ENCODE data around the gene DPP6. TPM values are rescaled to one million over a fixed set of nuclear protein-coding genes. Genes with fewer than 3 reads are reported as not detected.

Gene DPP6
- total RNA-seq, 1 donor from 2014 or later: 1.4 TPM

DNA sequence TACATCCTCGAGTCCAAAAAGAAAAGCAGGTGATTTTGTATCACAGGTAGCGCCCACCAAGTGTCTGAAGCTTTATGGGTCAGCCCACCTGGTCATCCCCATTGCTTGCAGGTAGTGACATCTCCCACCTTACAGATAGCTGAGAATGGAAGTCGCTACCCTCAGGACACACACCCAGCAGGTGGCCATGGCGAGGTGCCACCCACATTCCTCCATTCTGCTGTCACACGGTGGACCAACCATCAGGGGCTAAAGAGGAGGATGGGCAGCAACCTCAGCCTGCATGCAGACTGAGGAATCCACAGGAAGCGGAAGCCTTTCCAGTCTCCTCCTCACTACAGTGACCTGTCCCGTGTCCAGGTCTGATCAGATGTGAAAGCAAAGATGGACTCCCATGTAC, 787.9 kb downstream of the DPP6 start:
- no peaks in the 10 kb centered on the region for H3K9me3 Mint-ChIP-seq (ENCODE audit: unreplicated experiment)
- H3K4me3 Mint-ChIP-seq (ENCODE audit: unreplicated experiment): no peak overlapping the region
- peaks cover 4% of the 10 kb centered on the region for H3K36me3 Mint-ChIP-seq (ENCODE audit: low read depth, unreplicated experiment)
- TF ChIP-seq, protein P1, sequence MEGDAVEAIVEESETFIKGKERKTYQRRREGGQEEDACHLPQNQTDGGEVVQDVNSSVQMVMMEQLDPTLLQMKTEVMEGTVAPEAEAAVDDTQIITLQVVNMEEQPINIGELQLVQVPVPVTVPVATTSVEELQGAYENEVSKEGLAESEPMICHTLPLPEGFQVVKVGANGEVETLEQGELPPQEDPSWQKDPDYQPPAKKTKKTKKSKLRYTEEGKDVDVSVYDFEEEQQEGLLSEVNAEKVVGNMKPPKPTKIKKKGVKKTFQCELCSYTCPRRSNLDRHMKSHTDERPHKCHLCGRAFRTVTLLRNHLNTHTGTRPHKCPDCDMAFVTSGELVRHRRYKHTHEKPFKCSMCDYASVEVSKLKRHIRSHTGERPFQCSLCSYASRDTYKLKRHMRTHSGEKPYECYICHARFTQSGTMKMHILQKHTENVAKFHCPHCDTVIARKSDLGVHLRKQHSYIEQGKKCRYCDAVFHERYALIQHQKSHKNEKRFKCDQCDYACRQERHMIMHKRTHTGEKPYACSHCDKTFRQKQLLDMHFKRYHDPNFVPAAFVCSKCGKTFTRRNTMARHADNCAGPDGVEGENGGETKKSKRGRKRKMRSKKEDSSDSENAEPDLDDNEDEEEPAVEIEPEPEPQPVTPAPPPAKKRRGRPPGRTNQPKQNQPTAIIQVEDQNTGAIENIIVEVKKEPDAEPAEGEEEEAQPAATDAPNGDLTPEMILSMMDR (IDR thresholded peaks at IDR 0.05; ENCODE audit: unreplicated experiment): no peak
- H3K4me1 Mint-ChIP-seq (ENCODE audit: unreplicated experiment): peaks cover 29% of the 10 kb centered on the region
- DNase-seq (ENCODE audit: low spot score): no peak
- peaks cover 14% of the 10 kb centered on the region for H3K27me3 Mint-ChIP-seq (ENCODE audit: unreplicated experiment)
- no peak overlapping the region for H3K27ac Mint-ChIP-seq (ENCODE audit: unreplicated experiment)

GRCh38 chr7:154841731-154842331, 789.6 kb downstream of the DPP6 start:
- Mint-ChIP-seq H3K4me1 (ENCODE audit: unreplicated experiment) (peaks cover 34% of the 10 kb centered on the region), H3K4me3 (ENCODE audit: unreplicated experiment) (no peak overlapping the region), H3K27ac (ENCODE audit: unreplicated experiment) (peak overlapping the region; percentile 64), H3K27me3 (ENCODE audit: unreplicated experiment) (peaks cover 14% of the 10 kb centered on the region), H3K9me3 (ENCODE audit: unreplicated experiment) (no peaks in the 10 kb centered on the region), H3K36me3 (ENCODE audit: low read depth, unreplicated experiment) (peaks cover 4% of the 10 kb centered on the region)
- TF ChIP-seq, protein P1 (IDR thresholded peaks at IDR 0.05; ENCODE audit: unreplicated experiment): no peak
- peak; percentile 18 for DNase-seq (ENCODE audit: low spot score)

GRCh38 chr7:154842591-154842990, 790.4 kb downstream of the DPP6 start:
- no peak for DNase-seq (ENCODE audit: low spot score)
- no peak overlapping the region for H3K4me3 Mint-ChIP-seq (ENCODE audit: unreplicated experiment)
- no peaks in the 10 kb centered on the region for H3K9me3 Mint-ChIP-seq (ENCODE audit: unreplicated experiment)
- H3K4me1 Mint-ChIP-seq (ENCODE audit: unreplicated experiment): peaks cover 36% of the 10 kb centered on the region
- H3K27ac Mint-ChIP-seq (ENCODE audit: unreplicated experiment): peak overlapping the region; percentile 28
- TF ChIP-seq, protein P1 (IDR thresholded peaks at IDR 0.05; ENCODE audit: unreplicated experiment): no peak
- peaks cover 14% of the 10 kb centered on the region for H3K27me3 Mint-ChIP-seq (ENCODE audit: unreplicated experiment)
- H3K36me3 Mint-ChIP-seq (ENCODE audit: low read depth, unreplicated experiment): peaks cover 4% of the 10 kb centered on the region

DNA sequence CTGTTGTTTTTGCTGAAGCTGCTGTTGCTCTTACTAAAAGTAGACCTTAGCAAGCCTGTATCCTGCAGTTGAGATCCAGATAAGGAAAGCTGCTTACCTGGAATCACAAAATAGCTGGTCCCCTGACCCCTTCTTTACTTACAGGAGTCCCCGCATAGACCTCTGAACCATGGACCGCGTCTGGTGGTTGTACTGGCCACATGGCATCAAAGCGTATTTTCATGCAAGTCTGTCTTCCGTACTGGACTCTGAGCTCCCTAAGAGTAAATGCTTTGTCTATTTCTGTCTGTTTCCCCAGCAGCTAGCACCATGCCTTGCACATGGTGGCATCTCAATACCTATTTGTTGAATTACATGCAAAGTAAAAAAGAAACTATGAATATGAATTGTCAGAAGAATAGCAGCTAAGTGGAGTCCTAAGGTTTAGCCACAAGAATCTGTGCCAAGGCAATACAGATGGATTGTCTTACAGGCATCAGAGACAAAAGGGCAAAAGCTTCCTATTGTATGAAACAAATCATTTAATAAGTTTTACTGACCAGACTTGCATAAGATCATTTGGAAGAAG, 791.6 kb downstream of the DPP6 start:
- peaks cover 4% of the 10 kb centered on the region for H3K36me3 Mint-ChIP-seq (ENCODE audit: low read depth, unreplicated experiment)

DNA sequence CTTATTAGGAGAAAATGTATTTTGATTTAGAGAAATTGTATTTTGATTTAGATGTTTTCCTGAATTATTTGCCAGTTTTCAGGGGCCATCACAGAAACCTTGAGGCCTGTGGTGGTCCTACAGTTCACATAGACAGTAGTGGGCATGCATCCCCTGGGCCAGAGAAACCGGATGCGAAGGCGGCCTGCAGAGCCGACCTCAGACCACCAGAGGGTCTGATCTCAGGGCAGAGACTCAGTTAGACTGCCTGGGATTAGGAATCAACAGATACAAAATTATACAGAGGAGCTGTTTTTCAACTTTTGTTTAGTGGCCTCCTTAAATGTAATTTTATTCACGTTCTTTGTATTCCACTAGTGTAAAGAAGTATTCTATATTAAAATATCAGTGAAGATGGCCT, 792.3 kb downstream of the DPP6 start:
- no peaks in the 10 kb centered on the region for H3K9me3 Mint-ChIP-seq (ENCODE audit: unreplicated experiment)
- H3K27ac Mint-ChIP-seq (ENCODE audit: unreplicated experiment): no peak overlapping the region
- peaks cover 2% of the 10 kb centered on the region for H3K36me3 Mint-ChIP-seq (ENCODE audit: low read depth, unreplicated experiment)
- H3K4me3 Mint-ChIP-seq (ENCODE audit: unreplicated experiment): no peak overlapping the region
- H3K27me3 Mint-ChIP-seq (ENCODE audit: unreplicated experiment): peaks cover 8% of the 10 kb centered on the region
- TF ChIP-seq, protein P1 (IDR thresholded peaks at IDR 0.05; ENCODE audit: unreplicated experiment): peak; percentile 44
- peak; percentile 34 for DNase-seq (ENCODE audit: low spot score)
- H3K4me1 Mint-ChIP-seq (ENCODE audit: unreplicated experiment): peaks cover 36% of the 10 kb centered on the region

More for the DNA sequence above, 791.6 kb downstream of the DPP6 start:
- Mint-ChIP-seq H3K9me3 (ENCODE audit: unreplicated experiment) (no peaks in the 10 kb centered on the region), H3K4me1 (ENCODE audit: unreplicated experiment) (peaks cover 36% of the 10 kb centered on the region), H3K27ac (ENCODE audit: unreplicated experiment) (no peak overlapping the region), H3K27me3 (ENCODE audit: unreplicated experiment) (peaks cover 10% of the 10 kb centered on the region), H3K4me3 (ENCODE audit: unreplicated experiment) (no peak overlapping the region)
- DNase-seq (ENCODE audit: low spot score): no peak
- TF ChIP-seq, protein P1 (IDR thresholded peaks at IDR 0.05; ENCODE audit: unreplicated experiment): no peak
